Measurements from ENCODE around the gene NDRG4. TPM values are rescaled to one million over a fixed set of nuclear protein-coding genes. Genes with fewer than 3 reads are reported as not detected.

The NDRG4 gene
- total RNA-seq, 2 experiments from 2014 or later, result 3.1 TPM

DNA sequence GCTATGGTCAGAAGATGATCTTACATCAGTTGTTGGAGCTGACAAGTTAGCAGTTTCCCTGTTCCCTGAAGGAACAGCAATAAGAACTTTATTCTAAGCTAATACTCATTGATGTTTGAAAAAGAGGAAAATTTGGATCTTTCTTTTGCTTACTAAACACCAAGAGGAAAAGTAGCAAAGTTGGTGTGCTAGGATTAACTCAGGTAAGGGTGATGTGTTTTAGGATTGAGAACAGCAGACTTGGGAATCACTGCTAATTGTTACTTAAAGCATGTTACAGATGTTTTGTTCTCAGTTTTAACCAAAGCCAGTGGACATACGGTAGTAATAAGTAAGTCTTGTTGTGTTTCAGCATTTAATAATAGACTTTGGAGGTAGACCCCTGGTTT, 19.0 kb downstream of the NDRG4 start:
- ChIA-PET CTCF (interaction anchor here (2.1 kb wide), 2 partner anchors 8 to 215 kb away, joined by 5 read pairs; partner anchors contain the start of gene GOT2), POLR2A (no interaction called here)

- POLR2A ChIA-PET, result no interaction called here
- CTCF ChIA-PET, result interaction anchor here (2.1 kb wide), 1 partner anchor 8 kb away, joined by 5 read pairs; no protein-coding TSS in a partner anchor
Observed at GRCh38 chr16:58519707-58520106, 19.8 kb downstream of the NDRG4 start.

- ChIA-PET POLR2A (no interaction called here), CTCF (interaction anchor here (0.7 kb wide), 1 partner anchor 13 kb away, joined by 3 read pairs; no protein-coding TSS in a partner anchor)
Observed at GRCh38 chr16:58530179-58530578, 30.2 kb downstream of the NDRG4 start.

DNA sequence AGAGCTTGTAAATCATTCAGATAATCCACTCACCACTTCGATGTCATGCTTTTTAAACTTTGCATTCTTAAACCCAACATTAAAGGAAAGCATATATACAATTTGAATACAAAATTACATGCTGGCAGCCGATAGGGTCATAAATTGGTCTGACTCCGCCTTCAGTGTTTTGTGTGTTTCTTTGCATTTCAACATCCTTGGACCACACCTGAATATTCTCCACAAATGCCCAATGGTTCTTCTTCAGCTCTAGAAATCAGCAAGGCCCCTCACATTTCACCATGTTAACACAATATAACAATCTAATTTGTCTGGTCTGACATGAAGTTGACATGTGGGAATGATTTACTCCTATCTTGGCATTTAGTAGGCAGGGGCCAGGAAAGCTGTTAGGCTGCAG, 32.5 kb downstream of the NDRG4 start:
- POLR2A ChIA-PET, result no interaction called here
- CTCF ChIA-PET, result interaction anchor here (0.6 kb wide), 1 partner anchor 124 kb away, joined by 3 read pairs; no protein-coding TSS in a partner anchor

DNA sequence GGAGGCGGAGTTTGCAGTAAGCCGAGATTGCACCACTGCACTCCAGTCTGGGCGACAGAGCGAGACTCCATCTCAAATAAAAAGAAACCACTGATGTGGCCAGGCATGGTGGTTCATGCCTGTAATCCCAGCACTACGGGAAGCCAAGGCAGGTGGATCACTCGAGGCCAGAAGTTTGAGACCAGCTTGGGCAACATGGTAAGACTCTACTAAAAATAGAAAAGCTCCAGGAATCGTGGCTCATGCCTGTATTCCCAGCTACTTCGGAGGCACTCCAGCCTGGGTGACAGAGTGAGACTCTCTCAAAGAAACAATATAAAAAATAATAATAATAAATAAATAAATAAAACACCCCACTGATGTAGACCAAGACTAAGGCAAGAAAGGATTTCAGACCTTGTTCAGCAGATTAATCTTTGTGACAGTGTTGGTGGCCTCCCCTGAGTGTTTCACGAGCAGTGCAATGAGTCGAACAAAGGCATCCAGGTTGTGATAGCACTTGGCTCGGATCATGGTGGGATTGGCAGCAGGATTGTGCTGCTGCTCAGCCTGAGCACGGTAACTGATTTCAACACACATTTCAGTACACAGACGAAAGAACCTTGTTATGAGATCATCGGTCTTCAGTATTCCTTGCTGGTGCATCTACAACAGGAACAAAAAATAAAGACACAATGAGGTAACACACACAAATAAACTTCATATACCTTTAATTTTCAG, 34.0 kb downstream of the NDRG4 start:
- POLR2A ChIA-PET, result no interaction called here
- CTCF ChIA-PET, result no interaction called here

DNA sequence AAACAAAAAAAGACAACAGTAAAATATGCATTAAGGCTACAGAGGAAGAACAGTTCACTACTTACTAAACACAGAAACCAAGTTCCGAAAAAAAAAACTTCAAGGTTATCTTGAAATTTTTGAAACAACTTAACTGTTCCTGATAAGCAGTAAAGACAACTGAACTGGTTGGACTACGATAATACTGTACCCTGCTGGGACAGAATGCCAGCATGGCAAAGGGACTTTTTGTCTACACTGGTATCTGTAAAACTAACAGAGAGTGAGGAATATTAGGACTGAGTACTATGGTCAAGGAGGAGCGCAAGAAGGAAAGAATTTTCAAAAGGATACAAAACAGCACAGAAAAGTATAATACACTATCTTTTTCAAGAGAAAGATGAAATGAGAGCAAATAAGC, 35.2 kb downstream of the NDRG4 start:
- ChIA-PET POLR2A (no interaction called here), CTCF (no interaction called here)

DNA sequence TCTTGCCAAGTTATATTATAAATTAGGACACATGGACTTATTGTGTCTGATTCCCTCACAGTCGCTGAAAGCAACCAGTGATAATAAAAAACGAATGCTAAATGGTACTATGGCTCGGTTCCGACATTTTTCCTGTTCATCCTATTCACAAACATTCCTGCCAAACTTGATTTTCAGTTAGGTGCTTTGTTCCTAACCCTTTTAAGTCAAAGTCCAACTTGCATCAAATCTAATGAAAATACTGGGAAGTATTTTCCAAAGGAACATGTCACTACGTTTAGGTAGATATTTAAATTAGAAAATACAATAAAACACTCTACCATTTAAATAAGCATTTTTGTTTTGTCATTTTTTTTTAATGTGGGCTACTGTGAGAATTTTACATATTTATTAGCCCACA, 36.3 kb downstream of the NDRG4 start:
- ChIA-PET POLR2A (no interaction called here), CTCF (no interaction called here)

- ChIA-PET POLR2A (interaction anchor here (0.6 kb wide), 1 partner anchor 9 kb away, joined by 3 read pairs; no protein-coding TSS in a partner anchor), CTCF (interaction anchor here (0.5 kb wide), 1 partner anchor 144 kb away, joined by 4 read pairs; no protein-coding TSS in a partner anchor)
Observed at GRCh38 chr16:58537124-58537906, 37.4 kb downstream of the NDRG4 start.

- ChIA-PET CTCF (no interaction called here), POLR2A (no interaction called here)
Observed at GRCh38 chr16:58541711-58542110, 41.8 kb downstream of the NDRG4 start.

DNA sequence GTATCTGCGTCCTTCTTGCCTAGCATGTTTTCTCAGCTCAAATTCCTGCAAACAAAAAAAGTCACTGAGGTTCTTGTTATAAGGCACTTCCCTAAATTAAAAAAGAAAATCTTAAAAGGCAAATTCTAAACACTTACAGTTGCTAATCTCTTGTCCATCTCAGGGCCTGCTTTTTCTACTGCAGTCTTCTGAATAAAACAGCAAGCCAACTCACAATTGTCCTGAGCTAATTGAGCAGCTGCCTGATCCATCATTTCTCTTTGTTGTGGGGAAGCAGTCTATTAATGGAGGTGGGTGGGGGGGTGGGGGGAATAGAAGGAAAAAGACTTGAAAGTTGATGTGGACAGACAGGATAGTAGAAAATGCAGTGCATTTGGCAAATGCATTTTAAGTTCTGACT, 42.3 kb downstream of the NDRG4 start:
- ChIA-PET POLR2A (no interaction called here), CTCF (interaction anchor here (0.6 kb wide), 1 partner anchor 1616 kb away, joined by 3 read pairs; no protein-coding TSS in a partner anchor)

DNA sequence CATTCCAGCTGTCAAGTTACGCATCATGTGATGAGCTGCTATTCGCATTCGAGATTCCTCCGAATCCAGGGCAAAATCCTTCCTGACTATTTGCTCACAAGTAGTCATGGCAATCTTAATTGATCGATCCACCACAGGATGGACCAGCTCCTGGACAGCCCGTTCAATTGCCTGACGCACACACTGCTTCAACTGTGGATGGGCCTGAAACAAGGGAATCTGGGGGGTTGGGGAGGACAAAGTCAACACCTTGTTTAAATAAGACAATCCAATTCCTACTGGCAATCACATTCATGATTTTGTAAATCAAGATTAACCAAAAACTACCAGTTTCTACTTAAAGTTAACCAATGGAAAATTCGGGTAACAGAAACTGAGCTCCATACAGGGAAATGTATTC, 43.7 kb downstream of the NDRG4 start:
- ChIA-PET POLR2A (interaction anchor here (0.6 kb wide), 1 partner anchor 163 kb away, joined by 8 read pairs; no protein-coding TSS in a partner anchor), CTCF (interaction anchor here (0.5 to 0.6 kb wide), 2 partner anchors 20 to 40 kb away, joined by 3 to 4 read pairs; no protein-coding TSS in a partner anchor)

DNA sequence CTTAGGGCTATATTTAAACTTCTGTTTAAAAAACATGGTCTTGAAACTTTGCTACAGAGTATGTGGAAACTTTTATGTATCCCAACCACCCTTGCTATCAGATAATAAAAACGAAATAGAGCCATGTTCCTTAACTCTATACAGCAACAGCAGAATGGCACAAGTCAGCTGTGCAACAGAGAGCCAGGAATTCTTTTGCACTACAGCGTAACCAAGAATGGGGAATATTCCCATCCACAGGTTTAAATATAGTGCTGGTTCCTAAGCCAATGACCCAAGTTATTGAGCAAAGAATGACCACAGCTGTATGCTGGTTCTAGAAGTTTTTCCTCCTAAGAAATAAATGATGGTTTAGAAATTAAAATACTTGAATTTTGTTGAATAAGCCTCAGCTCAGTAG, 48.4 kb downstream of the NDRG4 start:
- CTCF ChIA-PET, result interaction anchor here (1.0 kb wide), 1 partner anchor 53 kb away, joined by 3 read pairs; no protein-coding TSS in a partner anchor
- POLR2A ChIA-PET, result no interaction called here

DNA sequence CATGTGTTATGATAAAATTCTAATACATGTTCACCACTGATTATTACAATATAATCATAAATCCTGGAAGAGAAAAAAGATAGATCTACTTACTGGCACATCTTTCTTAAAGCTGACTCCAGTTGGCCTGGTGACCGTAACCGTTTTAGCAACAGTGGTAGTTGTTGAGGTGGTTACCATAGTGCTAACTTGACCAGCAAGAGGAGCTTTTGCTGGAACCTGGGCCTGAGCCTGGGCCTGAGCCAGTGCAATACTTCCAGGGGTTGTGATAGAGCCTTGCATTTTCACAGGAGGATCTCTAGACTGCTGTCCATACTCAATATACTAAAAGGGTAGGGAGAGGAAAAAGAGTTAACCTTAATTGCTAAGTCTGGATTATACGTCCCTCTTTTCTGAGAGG, 51.6 kb downstream of the NDRG4 start:
- ChIA-PET CTCF (no interaction called here), POLR2A (no interaction called here)

GRCh38 chr16:58556678-58557077, 56.7 kb downstream of the NDRG4 start:
- POLR2A ChIA-PET, result no interaction called here
- CTCF ChIA-PET, result no interaction called here

Other genes with a start within 250 kb of the NDRG4 start
- gene PRSS54, start 205.1 kb upstream of the NDRG4 start, total RNA-seq, result not detected
- gene GINS3, start 107.7 kb upstream of the NDRG4 start, total RNA-seq, result 10 to 100 TPM; 25.9 to 26.9 TPM
- gene SETD6, start 15.4 kb downstream of the NDRG4 start, total RNA-seq, result 10 to 100 TPM; 25.2 to 26.5 TPM
- gene CNOT1, start 129.7 kb downstream of the NDRG4 start, total RNA-seq, result 100 to 1,000 TPM; 316 to 334 TPM
- 10 to 100 TPM; 12.6 to 13.8 TPM for gene SLC38A7, start 184.6 kb downstream of the NDRG4 start, total RNA-seq
- 100 to 1,000 TPM; 155 to 161 TPM for gene GOT2, start 234.2 kb downstream of the NDRG4 start, total RNA-seq